Measurements from ENCODE around the gene TOLLIP. TPM values are rescaled to one million over a fixed set of nuclear protein-coding genes. Genes with fewer than 3 reads are reported as not detected.
A peak's percentile ranks its signal among the peaks of the same experiment; 100 is the strongest.

The TOLLIP gene
- total and polyA plus RNA-seq, 7 experiments from 2014 or later = 20.9 to 63.8 (median 46.7) TPM

DNA sequence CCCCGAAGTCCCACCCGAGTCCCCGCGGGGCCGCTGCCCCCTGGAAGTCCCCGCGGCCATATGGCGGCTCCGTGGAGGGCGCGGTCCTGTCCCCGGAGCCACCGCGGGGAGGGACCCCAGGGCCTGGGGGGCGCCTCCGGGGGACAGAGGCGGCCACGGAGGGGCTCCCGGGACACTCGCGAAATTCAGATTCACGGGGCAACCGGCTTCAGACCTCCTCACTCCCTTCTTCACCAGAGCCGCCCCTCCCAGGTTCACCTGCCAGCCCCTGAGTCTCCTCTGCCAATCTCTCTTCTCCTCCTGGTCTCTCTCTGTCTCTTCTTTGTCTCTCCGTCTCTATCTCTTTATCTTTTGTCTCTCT lies 28.2 kb upstream of the TOLLIP start:
- peaks cover 0 to 5% (median 3%) of the 10 kb centered on the region in 5 donors for H3K36me3 Mint-ChIP-seq
- Histone ChIP-seq H3K9me3 (ENCODE audit: control insufficient read depth in 2 of 3, low read length in 3 of 3) (peaks cover 0 to 13% (median 0%) of the 10 kb centered on the region in 3 experiments), H3K27me3 (ENCODE audit: control insufficient read depth in 2 of 2, insufficient read depth in 2 of 2, low read length in 2 of 2) (no peaks in the 10 kb centered on the region), H3K4me3 (ENCODE audit: low read length) (no peak overlapping the region), H3K27ac (ENCODE audit: low read depth, low read length) (no peak overlapping the region), H3K4me1 (ENCODE audit: control insufficient read depth in 2 of 2, insufficient read depth in 2 of 2, low read length in 2 of 2) (peaks cover 10% of the 10 kb centered on the region in 2 donors), H3K36me3 (ENCODE audit: control insufficient read depth in 2 of 3, insufficient read depth in 3 of 3, low read length in 3 of 3) (no peaks in the 10 kb centered on the region)
- peaks cover 0 to 18% (median 0%) of the 10 kb centered on the region in 5 donors for H3K27me3 Mint-ChIP-seq
- CTCF ChIA-PET = no interaction called here
- H3K9me3 Mint-ChIP-seq = peaks cover 0 to 10% (median 5%) of the 10 kb centered on the region in 11 donors
- POLR2A ChIA-PET = interaction anchor here (0.6 kb wide), 1 partner anchor 30 kb away, joined by 3 read pairs; no protein-coding TSS in a partner anchor
- intact Hi-C loops (cut with micrococcal nuclease) = loop anchor here (1.0 to 5.0 kb wide), 4 partner anchors 51 to 235 kb away; partner anchors contain the start of genes BRSK2 (in 2 of the 2) and DUSP8 (in 1 of the 2)
- peak overlapping the region in 7 of 10 donors; percentile 58 to 87 (median 83) for H3K4me3 Mint-ChIP-seq
- DNase-seq = peak in 1 of 9 donors; percentile 26
- H3K27ac Mint-ChIP-seq = peak overlapping the region in 4 of 9 donors; percentile 5 to 92 (median 78)
- peaks cover 13 to 22% (median 17%) of the 10 kb centered on the region in 7 donors for H3K4me1 Mint-ChIP-seq
- no peak for ATAC-seq

DNA sequence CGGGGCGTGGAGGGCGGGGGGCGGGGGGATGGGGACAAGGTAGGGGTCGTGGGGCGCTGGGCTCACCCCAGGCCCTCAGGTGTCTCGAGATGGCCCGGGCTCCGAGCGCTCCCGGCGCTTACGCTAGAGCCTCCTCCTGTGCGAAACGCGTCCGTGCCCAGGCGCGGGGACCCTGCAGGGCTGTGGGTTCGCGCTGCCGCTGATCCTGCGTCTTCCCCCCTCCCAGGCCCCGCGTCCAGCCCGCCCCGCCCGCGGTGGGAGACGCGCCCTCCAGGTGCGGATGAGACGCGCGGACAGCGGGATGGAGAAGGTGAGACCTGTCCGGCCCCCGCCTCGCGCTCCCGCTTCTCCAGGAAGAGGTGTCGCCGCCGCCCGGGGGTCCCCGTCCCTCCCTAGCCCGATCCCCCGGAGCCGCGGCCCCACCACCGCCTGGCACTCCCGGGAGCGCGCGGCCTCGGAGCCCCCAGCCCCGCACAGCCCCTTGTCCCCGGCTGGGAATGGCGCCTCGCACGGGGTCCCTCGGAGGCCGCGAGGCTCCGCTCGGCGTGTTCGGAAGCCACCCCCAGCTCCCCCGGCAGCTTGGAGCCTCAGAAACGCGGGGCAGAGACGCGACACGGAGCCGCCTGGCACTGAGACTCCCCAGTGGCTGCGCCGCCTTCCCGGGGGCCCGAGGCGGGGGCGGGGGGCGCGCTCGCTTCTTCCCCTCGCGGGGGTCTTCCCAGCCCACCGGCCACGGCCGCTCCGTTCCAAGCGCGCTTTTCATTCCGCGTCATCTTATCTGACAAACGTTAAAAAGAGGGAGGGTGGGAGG lies 27.6 kb upstream of the TOLLIP start:
- Histone ChIP-seq H3K27ac (ENCODE audit: low read depth, low read length) (peak overlapping the region; percentile 40), H3K4me1 (ENCODE audit: control insufficient read depth in 2 of 2, insufficient read depth in 2 of 2, low read length in 2 of 2) (peaks cover 10% of the 10 kb centered on the region in 2 donors), H3K27me3 (ENCODE audit: control insufficient read depth in 2 of 2, insufficient read depth in 2 of 2, low read length in 2 of 2) (no peaks in the 10 kb centered on the region), H3K36me3 (ENCODE audit: control insufficient read depth in 2 of 3, insufficient read depth in 3 of 3, low read length in 3 of 3) (no peaks in the 10 kb centered on the region), H3K4me3 (ENCODE audit: low read length) (peak overlapping the region; percentile 17), H3K9me3 (ENCODE audit: control insufficient read depth in 2 of 3, low read length in 3 of 3) (peaks cover 0 to 13% (median 0%) of the 10 kb centered on the region in 3 experiments)
- Mint-ChIP-seq H3K9me3 (peaks cover 0 to 10% (median 5%) of the 10 kb centered on the region in 11 donors), H3K27me3 (peaks cover 0 to 18% (median 0%) of the 10 kb centered on the region in 5 donors), H3K27ac (no peak overlapping the region), H3K36me3 (peaks cover 0 to 5% (median 3%) of the 10 kb centered on the region in 5 donors), H3K4me1 (peaks cover 15 to 22% (median 17%) of the 10 kb centered on the region in 7 donors), H3K4me3 (peak overlapping the region in 1 of 10 donors; percentile 9)
- ATAC-seq (peak; percentile 68), DNase-seq (peak; percentile 33 to 68 (median 54))
- ChIA-PET CTCF (no interaction called here), POLR2A (interaction anchor here (0.6 kb wide), 1 partner anchor 29 kb away, joined by 3 read pairs; no protein-coding TSS in a partner anchor)
- intact Hi-C loops (cut with micrococcal nuclease) = loop anchor here (1.0 to 5.0 kb wide), 5 partner anchors 28 to 235 kb away; partner anchors contain the start of genes BRSK2 (in 2 of the 2), DUSP8 (in 1 of the 2) and TOLLIP (in 1 of the 2)

DNA sequence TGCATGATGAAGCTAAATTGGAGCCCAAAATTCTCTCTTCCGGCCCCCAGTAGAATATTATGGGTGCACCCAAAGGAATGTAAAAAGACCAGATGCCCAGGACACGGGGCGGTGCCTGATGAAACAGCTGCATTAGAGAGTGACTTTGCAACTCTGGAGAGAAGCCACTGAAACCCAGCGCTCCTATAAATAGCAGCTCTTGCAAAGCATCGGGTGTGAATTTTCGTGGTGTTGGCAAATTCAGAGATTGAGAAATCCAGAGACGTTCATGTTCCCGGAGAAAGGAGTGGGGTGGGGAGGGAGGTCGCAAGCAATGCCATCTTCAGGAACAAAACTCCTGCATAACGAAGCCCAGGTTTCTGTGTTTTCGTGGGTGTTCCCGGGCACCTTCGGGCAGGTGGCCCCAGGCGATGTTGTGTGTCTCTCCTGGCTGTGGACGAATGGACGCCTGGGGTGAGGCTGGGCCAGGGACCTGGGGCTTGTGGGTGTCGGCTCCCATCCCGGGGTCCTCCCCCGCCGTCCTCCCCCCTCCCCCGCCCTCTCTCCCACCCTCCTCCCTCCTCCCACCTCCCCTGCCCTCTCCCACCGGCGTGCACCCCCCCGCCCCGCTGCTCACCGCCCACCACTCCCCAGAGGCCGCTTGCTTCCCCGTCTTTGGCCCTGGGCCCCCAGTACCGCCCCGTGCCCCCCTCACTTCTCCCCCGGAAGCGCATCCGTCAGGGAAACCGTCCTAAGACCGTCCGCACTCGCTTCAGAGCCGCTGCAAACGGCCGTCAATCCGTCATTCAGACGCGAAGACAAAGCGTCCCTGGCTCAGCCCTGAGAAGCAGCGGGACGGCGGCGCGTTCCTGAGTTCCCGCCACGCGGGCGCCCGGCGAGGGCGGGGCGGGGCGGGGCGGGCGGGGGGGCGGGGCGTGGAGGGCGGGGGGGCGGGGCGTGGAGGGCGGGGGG lies 26.7 kb upstream of the TOLLIP start:
- H3K27ac Mint-ChIP-seq = peak overlapping the region; percentile 40 to 89 (median 62)

DNA sequence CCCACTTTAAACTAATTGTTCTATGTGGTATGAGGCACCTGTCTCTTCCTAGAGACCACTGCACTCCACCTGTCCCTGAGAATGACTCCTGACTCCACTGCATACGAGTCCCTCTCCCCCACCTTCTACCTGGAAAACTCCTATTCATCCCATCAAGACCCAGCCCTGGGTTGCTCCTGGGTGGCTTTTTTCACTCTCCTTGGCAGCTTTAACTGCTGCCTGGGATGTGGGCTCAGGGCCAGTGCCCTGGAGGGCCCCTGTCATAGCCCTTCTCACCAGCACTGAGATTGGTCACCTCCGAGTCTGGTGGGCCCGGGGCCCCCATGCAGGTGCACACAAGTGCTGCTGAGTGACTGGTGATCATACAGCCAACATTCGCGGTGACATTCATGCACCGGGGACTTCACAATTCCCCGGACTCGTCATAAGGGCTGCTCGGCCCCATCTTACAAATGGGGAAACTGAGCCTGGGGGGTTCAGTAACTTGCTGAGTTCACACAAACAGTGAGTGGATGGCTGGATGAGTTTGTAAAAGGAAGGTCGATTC lies 25.9 kb upstream of the TOLLIP start:
- Mint-ChIP-seq H3K36me3 (peaks cover 0 to 5% (median 3%) of the 10 kb centered on the region in 5 donors), H3K4me3 (peak overlapping the region; percentile 76 to 89 (median 82)), H3K4me1 (peaks cover 15 to 22% (median 17%) of the 10 kb centered on the region in 7 donors), H3K27ac (peak overlapping the region; percentile 40 to 89 (median 62)), H3K27me3 (peaks cover 0 to 20% (median 0%) of the 10 kb centered on the region in 5 donors), H3K9me3 (peaks cover 0 to 10% (median 7%) of the 10 kb centered on the region in 11 donors)
- CTCF ChIA-PET = interaction anchor here (0.8 to 1.0 kb wide), 2 partner anchors 73 to 240 kb away, joined by 3 to 5 read pairs; no protein-coding TSS in a partner anchor
- DNase-seq = no peak
- no peaks in the 10 kb centered on the region for H3K27me3 ChIP-seq (ENCODE audit: control insufficient read depth in 2 of 2, insufficient read depth in 2 of 2, low read length in 2 of 2)
- no peak overlapping the region for H3K27ac ChIP-seq (ENCODE audit: low read depth, low read length)
- intact Hi-C loops (cut with micrococcal nuclease) = loop anchor here (1.0 to 5.0 kb wide), 2 partner anchors 26 to 237 kb away; partner anchors contain the start of genes DUSP8 (in 1 of the 2) and TOLLIP (in 1 of the 2)
- peaks cover 10% of the 10 kb centered on the region in 2 donors for H3K4me1 ChIP-seq (ENCODE audit: control insufficient read depth in 2 of 2, insufficient read depth in 2 of 2, low read length in 2 of 2)
- H3K36me3 ChIP-seq (ENCODE audit: control insufficient read depth in 2 of 3, insufficient read depth in 3 of 3, low read length in 3 of 3) = no peaks in the 10 kb centered on the region
- H3K4me3 ChIP-seq (ENCODE audit: low read length) = peak overlapping the region; percentile 59
- peaks cover 0 to 13% (median 0%) of the 10 kb centered on the region in 3 experiments for H3K9me3 ChIP-seq (ENCODE audit: control insufficient read depth in 2 of 3, low read length in 3 of 3)
- no peak for ATAC-seq
- POLR2A ChIA-PET = interaction anchor here (1.2 to 1.6 kb wide), 3 partner anchors 24 to 73 kb away, joined by 5 to 8 read pairs (median 7); partner anchors contain the start of gene TOLLIP

More for the DNA sequence above, 26.7 kb upstream of the TOLLIP start:
- H3K4me1 Mint-ChIP-seq = peaks cover 15 to 22% (median 17%) of the 10 kb centered on the region in 7 donors
- H3K36me3 ChIP-seq (ENCODE audit: control insufficient read depth in 2 of 3, insufficient read depth in 3 of 3, low read length in 3 of 3) = no peaks in the 10 kb centered on the region
- H3K36me3 Mint-ChIP-seq = peaks cover 0 to 5% (median 3%) of the 10 kb centered on the region in 5 donors
- DNase-seq (peak; percentile 40 to 64 (median 61)), ATAC-seq (peak; percentile 73)
- CTCF ChIA-PET = interaction anchor here (0.8 kb wide), 1 partner anchor 74 kb away, joined by 3 read pairs; no protein-coding TSS in a partner anchor
- peaks cover 0 to 10% (median 5%) of the 10 kb centered on the region in 11 donors for H3K9me3 Mint-ChIP-seq
- peak overlapping the region; percentile 45 for H3K27ac ChIP-seq (ENCODE audit: low read depth, low read length)
- H3K4me1 ChIP-seq (ENCODE audit: control insufficient read depth in 2 of 2, insufficient read depth in 2 of 2, low read length in 2 of 2) = peaks cover 10% of the 10 kb centered on the region in 2 donors
- peak overlapping the region; percentile 76 to 89 (median 82) for H3K4me3 Mint-ChIP-seq
- no peaks in the 10 kb centered on the region for H3K27me3 ChIP-seq (ENCODE audit: control insufficient read depth in 2 of 2, insufficient read depth in 2 of 2, low read length in 2 of 2)
- intact Hi-C loops (cut with micrococcal nuclease) = loop anchor here (1.0 to 5.0 kb wide), 4 partner anchors 27 to 236 kb away; partner anchors contain the start of genes TOLLIP (in 2 of the 2), BRSK2 (in 1 of the 2) and DUSP8 (in 1 of the 2)
- peaks cover 0 to 13% (median 0%) of the 10 kb centered on the region in 3 experiments for H3K9me3 ChIP-seq (ENCODE audit: control insufficient read depth in 2 of 3, low read length in 3 of 3)
- peaks cover 0 to 20% (median 0%) of the 10 kb centered on the region in 5 donors for H3K27me3 Mint-ChIP-seq
- POLR2A ChIA-PET = interaction anchor here (1.2 to 1.6 kb wide), 3 partner anchors 24 to 74 kb away, joined by 5 to 8 read pairs (median 7); partner anchors contain the start of gene TOLLIP
- peak overlapping the region; percentile 59 for H3K4me3 ChIP-seq (ENCODE audit: low read length)

DNA sequence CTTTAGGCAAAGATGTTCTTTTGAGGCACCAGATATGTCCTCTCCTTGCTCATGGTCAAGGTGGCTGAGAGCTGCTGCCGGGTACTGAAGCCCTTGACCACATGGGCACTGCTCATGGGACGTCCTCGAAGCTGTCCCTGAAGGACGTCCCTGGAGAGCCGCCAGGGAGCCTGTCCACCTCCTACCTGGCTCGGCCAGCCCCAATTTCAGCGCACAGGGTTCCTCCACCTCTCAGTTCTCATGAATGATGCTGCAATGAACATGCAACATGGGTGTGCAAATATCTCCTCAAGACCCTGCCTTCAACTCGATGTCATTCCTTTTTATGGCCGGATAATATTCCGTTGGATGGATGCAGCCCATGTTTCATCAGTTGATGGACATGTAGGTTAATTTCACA lies 24.4 kb upstream of the TOLLIP start:
- Mint-ChIP-seq H3K4me1 (peaks cover 15 to 22% (median 17%) of the 10 kb centered on the region in 7 donors), H3K9me3 (peaks cover 0 to 10% (median 7%) of the 10 kb centered on the region in 11 donors), H3K4me3 (no peak overlapping the region), H3K27me3 (peaks cover 0 to 20% (median 0%) of the 10 kb centered on the region in 5 donors), H3K27ac (no peak overlapping the region), H3K36me3 (peaks cover 0 to 5% (median 3%) of the 10 kb centered on the region in 5 donors)
- intact Hi-C loops (cut with micrococcal nuclease) = no loop called here
- CTCF ChIA-PET = no interaction called here
- peaks cover 10% of the 10 kb centered on the region in 2 donors for H3K4me1 ChIP-seq (ENCODE audit: control insufficient read depth in 2 of 2, insufficient read depth in 2 of 2, low read length in 2 of 2)
- no peak overlapping the region for H3K27ac ChIP-seq (ENCODE audit: low read depth, low read length)
- H3K9me3 ChIP-seq (ENCODE audit: control insufficient read depth in 2 of 3, low read length in 3 of 3) = peaks cover 0 to 12% (median 0%) of the 10 kb centered on the region in 3 experiments
- no peaks in the 10 kb centered on the region for H3K27me3 ChIP-seq (ENCODE audit: control insufficient read depth in 2 of 2, insufficient read depth in 2 of 2, low read length in 2 of 2)
- ATAC-seq = no peak
- no peaks in the 10 kb centered on the region for H3K36me3 ChIP-seq (ENCODE audit: control insufficient read depth in 2 of 3, insufficient read depth in 3 of 3, low read length in 3 of 3)
- no peak overlapping the region for H3K4me3 ChIP-seq (ENCODE audit: low read length)
- POLR2A ChIA-PET = no interaction called here
- no peak for DNase-seq
